Posterior vena cava (tissue), 2 donors: ENCODE results near the gene CACNA2D3. TPM values are rescaled to one million over a fixed set of nuclear protein-coding genes. Genes with fewer than 3 reads are reported as not detected.

Source experiments
- DNase-seq: peaks from one replicate; pipeline ENCODE4 v3.0.0-alpha.2; 2020; ENCODE audit warnings: low spot score
- intact Hi-C, 2 donors: fragments of 100-400 bp; cut with DNase I; formaldehyde crosslinking; loops; one replicate each; pipeline versions ENCODE4 v1.14.1 to v1.14.2; 2022 to 2023
- total RNA-seq, 2 donors: library from RNA; stranded (reverse); fragmentation: NEBNext Ultra II Directional; extraction: Animal tissue kit (Norgen Biotek cat#: 25700); gene quantifications; one replicate each; pipeline ENCODE4 v1.2.1, GENCODE V29; 2021
- donor health status: DM: yes; HTN: yes; CAD: no.
- donor health status: DM: yes; HTN: yes; CAD: no.

CACNA2D3 gene
- total RNA-seq, 2 donors from 2014 or later: 2.0 to 4.0 TPM

GRCh38 chr3:54164192-54164975 lies 42.0 kb downstream of the CACNA2D3 start:
- intact Hi-C loops: no loop called here

GRCh38 chr3:54165865-54166264 lies 43.5 kb downstream of the CACNA2D3 start:
- intact Hi-C loops: no loop called here
- no peak for DNase-seq

More at GRCh38 chr3:54164192-54164975, 42.0 kb downstream of the CACNA2D3 start:
- DNase-seq: no peak

GRCh38 chr3:54167999-54168398 lies 45.6 kb downstream of the CACNA2D3 start:
- no peak for DNase-seq
- intact Hi-C loops: no loop called here

GRCh38 chr3:54168451-54168850 lies 46.1 kb downstream of the CACNA2D3 start:
- DNase-seq: no peak
- intact Hi-C loops: no loop called here

GRCh38 chr3:54169524-54169923 lies 47.2 kb downstream of the CACNA2D3 start:
- DNase-seq: no peak
- intact Hi-C loops: no loop called here

- no peak for DNase-seq
- intact Hi-C loops: no loop called here
Measured at GRCh38 chr3:54171509-54171908, 49.2 kb downstream of the CACNA2D3 start.

- no peak for DNase-seq
- intact Hi-C loops: no loop called here
Measured at GRCh38 chr3:54171951-54172350, 49.6 kb downstream of the CACNA2D3 start.

GRCh38 chr3:54173371-54173770 lies 51.0 kb downstream of the CACNA2D3 start:
- DNase-seq: no peak
- intact Hi-C loops: no loop called here

GRCh38 chr3:54176106-54176505 lies 53.8 kb downstream of the CACNA2D3 start:
- DNase-seq: no peak
- intact Hi-C loops: no loop called here

- intact Hi-C loops: no loop called here
- DNase-seq: no peak
Measured at GRCh38 chr3:54177816-54178215, 55.5 kb downstream of the CACNA2D3 start.

- DNase-seq: no peak
- intact Hi-C loops: no loop called here
Measured at GRCh38 chr3:54178376-54178775, 56.0 kb downstream of the CACNA2D3 start.

- intact Hi-C loops: no loop called here
- DNase-seq: no peak
Measured at GRCh38 chr3:54180921-54181320, 58.6 kb downstream of the CACNA2D3 start.

GRCh38 chr3:54182242-54182641 lies 59.9 kb downstream of the CACNA2D3 start:
- intact Hi-C loops: no loop called here
- no peak for DNase-seq

GRCh38 chr3:54185740-54186139 lies 63.4 kb downstream of the CACNA2D3 start:
- intact Hi-C loops: no loop called here

GRCh38 chr3:54188176-54188791 lies 65.9 kb downstream of the CACNA2D3 start:
- intact Hi-C loops: no loop called here
- no peak for DNase-seq

More at GRCh38 chr3:54185740-54186139, 63.4 kb downstream of the CACNA2D3 start:
- DNase-seq: no peak

- intact Hi-C loops: no loop called here
- no peak for DNase-seq
Measured at GRCh38 chr3:54191220-54191619, 68.9 kb downstream of the CACNA2D3 start.

- intact Hi-C loops: no loop called here
- DNase-seq: no peak
Measured at GRCh38 chr3:54192026-54192425, 69.7 kb downstream of the CACNA2D3 start.

GRCh38 chr3:54193093-54193492 lies 70.7 kb downstream of the CACNA2D3 start:
- intact Hi-C loops: no loop called here
- DNase-seq: no peak

- intact Hi-C loops: no loop called here
- no peak for DNase-seq
Measured at GRCh38 chr3:54196360-54196991, 74.1 kb downstream of the CACNA2D3 start.

GRCh38 chr3:54197509-54197908 lies 75.2 kb downstream of the CACNA2D3 start:
- intact Hi-C loops: no loop called here
- no peak for DNase-seq

- DNase-seq: no peak
- intact Hi-C loops: no loop called here
Measured at GRCh38 chr3:54198556-54198955, 76.2 kb downstream of the CACNA2D3 start.
